ENCODE results near the gene INCA1.

DNA sequence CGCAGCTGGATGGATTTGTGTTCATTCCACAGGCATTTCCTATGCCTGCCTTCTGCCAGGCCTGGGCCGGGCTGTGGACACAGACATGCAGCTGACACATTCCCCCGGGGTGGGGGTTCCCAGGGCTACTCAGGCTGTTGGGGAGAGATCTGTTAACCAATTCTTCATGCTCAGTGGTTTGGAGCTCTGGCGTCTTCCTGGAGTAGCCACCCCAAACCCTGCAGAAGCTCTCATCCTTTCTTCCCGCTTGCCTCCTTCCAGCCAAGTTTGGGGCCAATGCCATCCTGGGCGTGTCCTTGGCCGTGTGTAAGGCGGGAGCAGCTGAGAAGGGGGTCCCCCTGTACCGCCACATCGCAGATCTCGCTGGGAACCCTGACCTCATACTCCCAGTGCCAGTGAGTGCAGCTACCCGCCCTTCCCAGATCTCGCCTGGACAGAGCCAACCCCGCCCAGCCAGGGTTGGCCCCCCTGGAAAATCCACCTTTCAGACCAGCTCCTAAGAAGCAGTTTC lies 43.8 kb downstream of the INCA1 start:
- no peak for TF ChIP-seq POLR2A (IDR thresholded peaks at IDR 0.05)
- TF ChIP-seq, protein P1, sequence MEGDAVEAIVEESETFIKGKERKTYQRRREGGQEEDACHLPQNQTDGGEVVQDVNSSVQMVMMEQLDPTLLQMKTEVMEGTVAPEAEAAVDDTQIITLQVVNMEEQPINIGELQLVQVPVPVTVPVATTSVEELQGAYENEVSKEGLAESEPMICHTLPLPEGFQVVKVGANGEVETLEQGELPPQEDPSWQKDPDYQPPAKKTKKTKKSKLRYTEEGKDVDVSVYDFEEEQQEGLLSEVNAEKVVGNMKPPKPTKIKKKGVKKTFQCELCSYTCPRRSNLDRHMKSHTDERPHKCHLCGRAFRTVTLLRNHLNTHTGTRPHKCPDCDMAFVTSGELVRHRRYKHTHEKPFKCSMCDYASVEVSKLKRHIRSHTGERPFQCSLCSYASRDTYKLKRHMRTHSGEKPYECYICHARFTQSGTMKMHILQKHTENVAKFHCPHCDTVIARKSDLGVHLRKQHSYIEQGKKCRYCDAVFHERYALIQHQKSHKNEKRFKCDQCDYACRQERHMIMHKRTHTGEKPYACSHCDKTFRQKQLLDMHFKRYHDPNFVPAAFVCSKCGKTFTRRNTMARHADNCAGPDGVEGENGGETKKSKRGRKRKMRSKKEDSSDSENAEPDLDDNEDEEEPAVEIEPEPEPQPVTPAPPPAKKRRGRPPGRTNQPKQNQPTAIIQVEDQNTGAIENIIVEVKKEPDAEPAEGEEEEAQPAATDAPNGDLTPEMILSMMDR (IDR thresholded peaks at IDR 0.05): no peak
